ENCODE measurements around the gene ATG3. TPM values are rescaled to one million over a fixed set of nuclear protein-coding genes. Genes with fewer than 3 reads are reported as not detected.

ATG3 gene
- total RNA-seq, 1 experiment from 2014 or later: 54.6 TPM

GRCh38 chr3:112597945-112598344 is 36.2 kb upstream of the ATG3 start:
- no peak for DNase-seq
- TF ChIP-seq, protein P1, sequence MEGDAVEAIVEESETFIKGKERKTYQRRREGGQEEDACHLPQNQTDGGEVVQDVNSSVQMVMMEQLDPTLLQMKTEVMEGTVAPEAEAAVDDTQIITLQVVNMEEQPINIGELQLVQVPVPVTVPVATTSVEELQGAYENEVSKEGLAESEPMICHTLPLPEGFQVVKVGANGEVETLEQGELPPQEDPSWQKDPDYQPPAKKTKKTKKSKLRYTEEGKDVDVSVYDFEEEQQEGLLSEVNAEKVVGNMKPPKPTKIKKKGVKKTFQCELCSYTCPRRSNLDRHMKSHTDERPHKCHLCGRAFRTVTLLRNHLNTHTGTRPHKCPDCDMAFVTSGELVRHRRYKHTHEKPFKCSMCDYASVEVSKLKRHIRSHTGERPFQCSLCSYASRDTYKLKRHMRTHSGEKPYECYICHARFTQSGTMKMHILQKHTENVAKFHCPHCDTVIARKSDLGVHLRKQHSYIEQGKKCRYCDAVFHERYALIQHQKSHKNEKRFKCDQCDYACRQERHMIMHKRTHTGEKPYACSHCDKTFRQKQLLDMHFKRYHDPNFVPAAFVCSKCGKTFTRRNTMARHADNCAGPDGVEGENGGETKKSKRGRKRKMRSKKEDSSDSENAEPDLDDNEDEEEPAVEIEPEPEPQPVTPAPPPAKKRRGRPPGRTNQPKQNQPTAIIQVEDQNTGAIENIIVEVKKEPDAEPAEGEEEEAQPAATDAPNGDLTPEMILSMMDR (IDR thresholded peaks at IDR 0.05; ENCODE audit: unreplicated experiment): no peak
- no peaks in the 10 kb centered on the region for H3K36me3 Mint-ChIP-seq (ENCODE audit: insufficient read depth, unreplicated experiment)
- no peaks in the 10 kb centered on the region for H3K4me1 Mint-ChIP-seq (ENCODE audit: low read depth, unreplicated experiment)
- intact Hi-C loops (cut with micrococcal nuclease; ENCODE audit: unreplicated experiment): no loop called here
- no peak overlapping the region for H3K27ac Mint-ChIP-seq (ENCODE audit: unreplicated experiment)
- no peak overlapping the region for H3K4me3 Mint-ChIP-seq (ENCODE audit: low read depth, unreplicated experiment)
- H3K27me3 Mint-ChIP-seq (ENCODE audit: unreplicated experiment): no peaks in the 10 kb centered on the region
- CTCF ChIA-PET: no interaction called here
- no peaks in the 10 kb centered on the region for H3K9me3 Mint-ChIP-seq (ENCODE audit: low read depth, unreplicated experiment)
- BruUV-seq (replicated peaks): no TSS peak

DNA sequence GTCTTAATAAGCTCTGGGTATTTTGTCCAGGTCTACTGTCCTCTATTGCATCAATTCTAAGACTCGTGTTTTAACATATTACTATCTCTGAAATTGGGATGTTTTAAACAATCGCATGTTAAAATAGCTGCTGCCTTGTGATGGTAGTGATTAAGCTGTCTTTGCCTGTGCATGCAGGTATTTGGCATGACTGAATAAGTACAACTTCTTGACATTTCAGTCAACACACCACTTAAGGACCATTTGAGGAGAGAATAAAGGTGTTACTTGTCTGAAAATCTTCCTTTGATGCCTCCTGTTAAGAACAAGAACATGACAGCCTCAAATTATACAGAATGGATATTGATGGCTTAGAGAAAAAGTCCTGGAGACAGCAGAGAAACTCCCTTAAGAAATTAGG is 33.1 kb upstream of the ATG3 start:
- CTCF ChIA-PET: no interaction called here
- intact Hi-C loops (cut with micrococcal nuclease; ENCODE audit: unreplicated experiment): no loop called here
- Mint-ChIP-seq H3K36me3 (ENCODE audit: insufficient read depth, unreplicated experiment) (no peaks in the 10 kb centered on the region), H3K4me3 (ENCODE audit: low read depth, unreplicated experiment) (no peak overlapping the region), H3K27me3 (ENCODE audit: unreplicated experiment) (no peaks in the 10 kb centered on the region), H3K4me1 (ENCODE audit: low read depth, unreplicated experiment) (no peaks in the 10 kb centered on the region), H3K27ac (ENCODE audit: unreplicated experiment) (no peak overlapping the region), H3K9me3 (ENCODE audit: low read depth, unreplicated experiment) (no peaks in the 10 kb centered on the region)
- no TSS peak for BruUV-seq (replicated peaks)
- TF ChIP-seq, protein P1 (IDR thresholded peaks at IDR 0.05; ENCODE audit: unreplicated experiment): no peak
- DNase-seq: no peak

- Mint-ChIP-seq H3K9me3 (ENCODE audit: low read depth, unreplicated experiment) (no peaks in the 10 kb centered on the region), H3K27me3 (ENCODE audit: unreplicated experiment) (no peaks in the 10 kb centered on the region), H3K4me3 (ENCODE audit: low read depth, unreplicated experiment) (no peak overlapping the region), H3K27ac (ENCODE audit: unreplicated experiment) (no peak overlapping the region), H3K4me1 (ENCODE audit: low read depth, unreplicated experiment) (no peaks in the 10 kb centered on the region), H3K36me3 (ENCODE audit: insufficient read depth, unreplicated experiment) (no peaks in the 10 kb centered on the region)
- intact Hi-C loops (cut with micrococcal nuclease; ENCODE audit: unreplicated experiment): no loop called here
- TF ChIP-seq, protein P1 (IDR thresholded peaks at IDR 0.05; ENCODE audit: unreplicated experiment): no peak
- BruUV-seq (replicated peaks): no TSS peak
- no peak for DNase-seq
- CTCF ChIA-PET: no interaction called here
These were observed 31.5 kb upstream of the ATG3 start for GRCh38 chr3:112593258-112593657.

GRCh38 chr3:112587336-112587735 is 25.6 kb upstream of the ATG3 start:
- no peak overlapping the region for H3K4me3 Mint-ChIP-seq (ENCODE audit: low read depth, unreplicated experiment)
- TF ChIP-seq, protein P1 (IDR thresholded peaks at IDR 0.05; ENCODE audit: unreplicated experiment): no peak
- DNase-seq: no peak
- intact Hi-C loops (cut with micrococcal nuclease; ENCODE audit: unreplicated experiment): loop anchor here (10.0 kb wide), 1 partner anchor 117 kb away; no protein-coding TSS in a partner anchor
- H3K9me3 Mint-ChIP-seq (ENCODE audit: low read depth, unreplicated experiment): no peaks in the 10 kb centered on the region
- no peaks in the 10 kb centered on the region for H3K36me3 Mint-ChIP-seq (ENCODE audit: insufficient read depth, unreplicated experiment)
- H3K27ac Mint-ChIP-seq (ENCODE audit: unreplicated experiment): no peak overlapping the region
- no peaks in the 10 kb centered on the region for H3K4me1 Mint-ChIP-seq (ENCODE audit: low read depth, unreplicated experiment)
- CTCF ChIA-PET: no interaction called here
- BruUV-seq (replicated peaks): no TSS peak
- no peaks in the 10 kb centered on the region for H3K27me3 Mint-ChIP-seq (ENCODE audit: unreplicated experiment)
